ENCODE measurements around the gene DCUN1D4.
"Not testable (repeated sequence)": the region's sequence is repeated elsewhere in the genome, so short reads cannot be mapped to it uniquely, and the experiment has no call there.

Gene DCUN1D4

DNA sequence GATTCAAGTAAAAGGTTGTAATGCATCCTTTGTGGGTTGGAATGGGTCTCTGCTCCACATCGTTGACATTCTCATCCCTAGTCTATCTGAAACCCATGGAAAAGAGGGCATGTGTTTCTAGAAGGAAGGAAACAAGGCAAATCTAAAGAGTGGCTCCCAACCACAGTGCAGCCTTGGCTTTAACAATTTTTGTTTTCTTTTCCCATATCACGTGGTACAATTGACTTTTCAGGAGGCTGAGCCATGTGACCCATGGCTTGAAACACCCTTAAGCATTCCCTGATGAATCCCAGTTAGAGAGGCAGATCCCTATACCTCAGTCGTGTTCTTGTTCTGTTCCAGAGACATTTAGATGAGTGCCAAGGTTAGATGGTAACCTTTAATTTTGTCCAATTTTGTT lies 12.8 kb downstream of the DCUN1D4 start:
- no peak for DNase-seq

DNA sequence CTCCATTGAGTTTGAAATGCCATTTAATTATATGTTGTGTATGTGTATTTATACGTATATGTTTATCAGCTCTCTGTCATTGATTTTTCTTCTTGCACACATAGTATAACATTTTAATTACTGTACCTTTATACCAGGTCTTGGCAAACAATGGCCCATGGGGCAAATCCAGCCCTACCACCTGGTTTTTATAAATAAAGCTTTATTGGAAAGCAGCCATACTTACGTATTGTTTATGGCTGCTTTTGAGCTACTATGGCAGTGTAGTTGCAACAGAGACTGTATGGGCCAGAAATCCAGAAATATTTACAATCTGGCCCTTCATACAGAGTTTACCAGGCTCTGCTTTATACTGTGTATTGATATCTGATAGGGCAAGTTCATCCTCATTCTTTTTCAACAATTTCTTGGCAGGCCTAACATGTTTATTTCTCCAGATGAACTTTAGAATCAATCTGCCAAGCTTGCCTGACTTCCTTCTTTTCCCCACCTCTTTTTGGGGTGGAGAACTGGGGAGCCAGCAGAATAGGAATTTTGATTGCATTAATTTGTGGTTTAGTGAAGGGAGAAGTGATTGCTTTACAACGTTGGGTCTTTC lies 15.8 kb downstream of the DCUN1D4 start:
- DNase-seq, result no peak

DNA sequence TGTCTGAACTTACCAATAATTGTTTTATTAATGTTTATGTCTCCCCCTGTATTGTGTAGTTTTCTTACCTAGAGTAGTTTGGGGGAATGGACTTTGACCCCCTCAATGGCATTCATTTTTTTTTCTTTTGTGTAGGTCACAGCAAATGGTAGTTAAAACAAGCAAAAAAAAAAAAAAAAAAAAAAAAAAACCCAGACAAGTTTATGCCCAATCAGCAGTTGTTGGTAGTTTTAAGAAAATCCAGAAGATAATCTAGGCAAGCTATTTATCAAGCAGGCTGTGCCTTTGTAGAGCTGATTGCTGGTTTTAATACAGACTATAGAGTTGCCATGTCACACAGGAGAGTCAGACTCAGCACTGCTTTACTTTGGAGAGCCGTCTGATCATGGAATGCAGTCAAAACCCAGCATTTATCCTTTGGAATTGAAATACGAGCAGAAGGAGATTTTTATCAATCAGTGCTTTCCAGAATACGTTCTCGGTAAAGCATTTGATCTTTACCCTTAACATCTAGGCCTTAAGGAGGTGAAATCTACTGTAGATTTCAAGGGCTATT lies 16.6 kb downstream of the DCUN1D4 start:
- DNase-seq, result no peak

DNA sequence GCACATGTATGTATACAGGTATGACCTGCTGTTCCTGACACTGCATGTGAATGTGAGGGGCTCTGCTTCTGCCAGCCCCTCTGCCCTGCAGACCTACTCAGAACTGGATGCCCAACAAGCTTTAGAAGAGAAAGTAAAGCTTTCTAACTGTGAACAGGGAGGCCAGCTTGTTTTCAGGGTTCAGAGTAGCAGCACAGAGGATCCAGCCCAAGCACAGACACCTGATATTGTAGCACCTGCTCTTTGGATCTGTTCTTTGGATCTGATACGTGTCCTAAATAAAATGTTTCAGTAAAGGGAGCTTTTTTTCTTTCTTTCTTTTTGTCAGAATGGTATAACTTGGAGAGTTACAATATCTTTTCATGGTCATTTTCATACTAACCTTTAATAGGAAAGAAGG lies 19.2 kb downstream of the DCUN1D4 start:
- DNase-seq, result no peak

DNA sequence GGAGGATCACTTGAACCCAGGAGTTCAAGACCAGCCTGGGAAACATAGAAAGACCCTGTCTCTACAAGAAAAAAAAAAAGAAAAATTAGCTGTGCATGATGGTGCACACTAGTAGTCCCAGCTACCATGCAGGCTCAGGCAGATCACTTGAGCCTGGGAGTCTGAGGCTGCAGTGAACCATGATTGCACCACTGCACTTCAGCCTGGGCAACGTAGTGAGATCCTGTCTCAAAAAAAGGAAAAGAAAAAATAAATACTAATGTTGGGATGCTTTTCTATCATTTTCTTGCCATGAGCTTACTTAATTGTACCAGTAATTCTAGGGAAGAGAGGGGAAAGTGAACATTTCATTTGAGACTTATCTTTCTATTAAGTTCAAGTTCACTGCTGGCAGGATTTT lies 19.8 kb downstream of the DCUN1D4 start:
- no peak for DNase-seq

DNA sequence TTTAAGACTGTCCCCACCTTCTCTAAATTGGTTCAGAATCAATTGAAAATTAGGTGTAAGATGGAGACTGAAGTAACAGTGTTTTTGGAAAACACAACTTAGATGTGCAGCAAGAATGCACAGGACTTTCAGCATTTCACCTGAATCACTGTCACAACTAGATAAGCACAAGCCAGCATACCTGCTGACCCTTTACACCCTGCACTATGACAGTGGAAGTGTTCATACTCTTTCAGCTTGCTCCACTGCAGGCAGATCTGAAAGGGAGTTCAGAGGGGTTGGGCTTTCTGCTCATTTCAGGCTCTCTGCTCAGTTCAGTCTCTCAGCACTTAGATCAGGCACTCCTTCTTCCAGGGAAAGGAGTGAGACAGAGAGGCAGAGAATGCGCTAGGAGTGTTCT lies 22.8 kb downstream of the DCUN1D4 start:
- no peak for DNase-seq

DNA sequence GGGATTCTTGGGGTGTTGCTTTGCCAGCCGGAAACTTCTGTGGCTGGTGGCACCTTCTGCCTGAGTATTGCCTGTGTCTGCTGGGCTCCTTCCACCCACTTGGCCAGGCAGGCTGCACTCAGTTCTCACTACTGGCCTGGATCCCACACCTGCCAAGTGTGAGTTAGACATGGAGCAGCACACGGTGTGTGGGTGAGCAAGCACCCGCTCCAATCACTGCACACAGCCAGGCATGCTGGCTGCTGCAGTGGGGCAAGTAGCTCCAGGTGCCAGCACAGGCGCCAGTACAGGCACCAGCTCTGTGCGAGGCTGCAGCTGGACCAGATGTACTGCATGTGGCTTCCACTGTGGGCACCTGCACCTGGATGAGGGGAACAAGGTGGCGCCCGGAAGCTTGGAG lies 23.9 kb downstream of the DCUN1D4 start:
- no peak for DNase-seq

DNA sequence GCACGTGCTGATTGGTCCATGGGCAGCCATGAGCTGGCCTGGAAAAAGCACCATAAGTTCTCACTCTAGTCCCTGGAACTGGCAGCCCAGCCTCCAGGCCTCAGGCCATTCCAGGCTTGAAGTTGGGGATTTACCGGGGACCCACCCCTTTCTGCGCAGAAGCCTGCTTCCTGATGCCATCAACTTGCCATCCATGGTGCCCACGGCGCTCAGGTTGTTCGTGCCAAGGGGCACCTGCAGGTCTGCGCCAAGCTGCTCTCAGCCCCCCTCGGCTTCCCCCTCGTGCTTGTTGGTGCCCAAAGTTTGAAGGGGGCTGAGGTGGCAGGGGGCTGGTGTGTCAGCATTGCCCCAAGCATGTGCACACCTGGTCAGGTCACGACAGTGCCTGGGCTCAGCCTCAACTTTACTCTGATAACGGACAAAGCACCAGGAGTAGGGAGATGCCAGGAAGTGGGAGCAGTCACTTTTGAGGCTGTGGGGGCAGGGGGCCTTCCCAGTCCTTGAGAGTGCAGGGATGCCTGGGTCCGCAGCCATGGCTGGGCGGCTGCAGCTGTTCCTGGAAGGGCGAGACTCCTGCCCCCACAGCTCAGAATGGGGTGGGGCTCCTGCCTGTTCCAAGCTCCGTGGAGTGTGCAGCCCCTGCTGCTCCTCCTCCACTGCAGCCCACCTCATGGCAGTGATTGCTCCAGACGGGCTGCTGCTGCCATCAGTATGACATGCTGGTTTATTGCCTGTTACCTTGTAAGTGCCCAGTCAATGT lies 24.9 kb downstream of the DCUN1D4 start:
- no peak for DNase-seq

DNA sequence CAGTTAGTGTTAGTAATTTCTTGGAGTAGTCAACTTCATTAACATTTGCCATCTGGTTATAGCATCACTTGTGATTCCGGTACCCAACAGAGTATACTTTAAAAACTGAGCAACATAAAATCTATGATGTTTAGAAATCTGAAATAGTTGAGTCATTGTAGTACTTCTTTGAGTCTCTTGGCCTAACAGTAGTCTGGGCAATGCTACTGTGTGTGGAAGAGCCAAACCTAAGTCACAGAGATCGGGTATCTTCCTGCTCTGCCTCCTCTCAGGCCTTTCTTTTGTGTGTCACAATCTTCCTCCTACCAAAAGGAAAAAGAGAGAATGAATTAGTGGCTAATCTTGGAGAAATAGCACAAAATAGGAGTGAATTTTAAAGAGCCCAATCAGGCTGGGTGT lies 25.5 kb downstream of the DCUN1D4 start:
- DNase-seq, result no peak

DNA sequence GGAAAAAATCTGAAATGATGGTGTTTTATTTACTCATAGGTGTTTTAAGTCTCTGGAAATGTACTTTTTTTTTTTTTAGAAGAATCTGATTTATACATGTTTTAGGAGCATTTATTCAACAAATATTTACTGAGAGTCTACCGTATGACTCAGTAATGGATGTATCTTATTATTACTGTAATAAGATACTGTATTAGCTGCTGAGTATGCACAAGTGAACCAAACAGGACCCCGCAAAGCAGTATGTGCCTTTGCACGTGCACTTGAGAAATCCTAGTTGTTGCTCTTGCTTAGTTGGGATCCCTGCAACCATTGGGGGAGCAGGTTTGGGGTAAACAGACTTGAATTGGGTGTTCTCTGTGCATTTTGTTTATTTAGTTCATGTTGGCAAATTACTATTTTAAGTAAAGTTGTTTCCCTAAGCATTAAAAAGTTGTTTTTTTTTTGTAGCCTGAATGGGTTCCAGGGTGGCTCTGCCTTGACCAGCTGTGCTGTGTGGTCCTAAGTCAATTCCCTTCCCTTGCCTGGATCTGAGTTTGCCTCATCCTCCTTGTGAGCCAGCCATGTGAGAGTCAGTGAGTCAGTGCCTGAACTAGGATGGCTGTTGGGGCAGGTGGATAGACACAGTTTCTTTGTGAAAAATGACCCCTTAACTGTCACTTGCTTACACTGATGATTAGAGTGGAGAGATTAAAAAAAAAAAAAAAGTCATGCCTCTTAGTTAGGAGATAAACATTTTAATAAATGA lies 27.7 kb downstream of the DCUN1D4 start:
- no peak for DNase-seq

DNA sequence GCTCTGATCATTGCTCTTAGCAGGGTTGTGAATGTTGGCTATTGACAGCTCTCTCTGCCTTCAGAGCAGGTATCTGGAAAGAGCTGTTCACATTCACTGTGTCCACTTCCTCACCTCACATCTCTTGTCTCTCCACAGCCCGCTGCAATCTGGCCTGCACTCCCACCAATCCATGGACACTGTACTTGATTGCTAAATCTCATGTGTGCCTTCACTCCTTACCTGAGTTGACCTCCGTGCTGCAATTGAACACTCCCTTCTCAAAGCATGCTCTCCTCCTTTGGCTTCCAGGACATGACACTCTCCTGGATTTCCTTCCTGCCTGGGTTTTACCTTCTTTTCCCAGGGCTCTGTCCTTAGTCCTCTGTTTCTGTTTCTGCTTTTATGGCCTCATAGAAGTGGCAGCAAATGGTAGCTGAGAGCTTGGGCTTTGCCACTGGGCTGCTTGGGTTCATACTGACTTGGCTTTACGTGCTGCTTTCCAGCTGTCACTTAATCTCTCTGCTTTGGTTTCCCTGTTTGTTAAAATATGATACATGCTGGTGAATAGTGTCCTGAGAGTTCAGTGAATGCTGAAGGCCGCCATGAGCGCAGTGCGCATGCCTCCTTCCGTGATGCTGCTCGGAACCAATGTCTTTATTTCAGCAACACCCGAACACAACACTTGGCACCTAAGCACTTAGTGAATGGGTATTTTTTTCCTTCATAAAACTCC lies 29.5 kb downstream of the DCUN1D4 start:
- no peak for DNase-seq

DNA sequence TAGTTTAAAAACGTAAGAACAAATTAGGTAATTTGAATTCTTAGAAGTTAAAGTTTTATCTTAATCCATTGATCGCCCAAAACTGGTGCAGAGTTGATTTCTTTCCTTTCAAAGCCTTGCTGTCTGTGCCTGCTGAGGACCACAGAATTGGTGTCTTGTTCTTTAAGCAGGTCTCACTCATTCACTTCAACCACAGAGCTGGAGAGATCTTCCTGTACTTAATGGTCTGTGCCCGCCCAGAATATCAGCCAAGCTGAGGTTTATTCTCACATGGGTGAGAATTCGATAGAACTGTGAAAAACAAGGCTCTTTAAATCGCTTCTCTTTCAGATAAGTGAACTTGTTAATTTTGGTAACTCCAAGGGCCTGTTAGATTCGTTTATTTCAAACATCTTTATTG lies 31.6 kb downstream of the DCUN1D4 start:
- no peak for DNase-seq

DNA sequence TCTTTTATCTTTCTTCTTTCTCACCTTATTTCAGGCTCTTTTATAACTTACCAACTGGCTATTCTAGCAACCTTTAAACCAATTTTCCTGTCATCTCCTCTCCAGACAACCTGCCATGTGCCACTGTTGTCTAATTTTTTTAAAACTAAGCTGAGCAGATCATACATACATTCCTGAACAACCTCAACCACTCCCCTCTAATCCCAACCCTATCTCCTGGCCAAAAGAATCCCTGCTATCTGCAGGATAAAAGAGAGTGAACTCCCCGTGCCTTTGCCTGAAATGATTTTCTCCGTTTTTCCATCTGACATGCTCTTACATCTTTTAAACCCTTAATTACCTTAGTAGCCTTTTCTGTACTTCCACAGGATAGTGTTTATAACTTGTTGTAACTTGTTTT lies 35.5 kb downstream of the DCUN1D4 start:
- no peak for DNase-seq

DNA sequence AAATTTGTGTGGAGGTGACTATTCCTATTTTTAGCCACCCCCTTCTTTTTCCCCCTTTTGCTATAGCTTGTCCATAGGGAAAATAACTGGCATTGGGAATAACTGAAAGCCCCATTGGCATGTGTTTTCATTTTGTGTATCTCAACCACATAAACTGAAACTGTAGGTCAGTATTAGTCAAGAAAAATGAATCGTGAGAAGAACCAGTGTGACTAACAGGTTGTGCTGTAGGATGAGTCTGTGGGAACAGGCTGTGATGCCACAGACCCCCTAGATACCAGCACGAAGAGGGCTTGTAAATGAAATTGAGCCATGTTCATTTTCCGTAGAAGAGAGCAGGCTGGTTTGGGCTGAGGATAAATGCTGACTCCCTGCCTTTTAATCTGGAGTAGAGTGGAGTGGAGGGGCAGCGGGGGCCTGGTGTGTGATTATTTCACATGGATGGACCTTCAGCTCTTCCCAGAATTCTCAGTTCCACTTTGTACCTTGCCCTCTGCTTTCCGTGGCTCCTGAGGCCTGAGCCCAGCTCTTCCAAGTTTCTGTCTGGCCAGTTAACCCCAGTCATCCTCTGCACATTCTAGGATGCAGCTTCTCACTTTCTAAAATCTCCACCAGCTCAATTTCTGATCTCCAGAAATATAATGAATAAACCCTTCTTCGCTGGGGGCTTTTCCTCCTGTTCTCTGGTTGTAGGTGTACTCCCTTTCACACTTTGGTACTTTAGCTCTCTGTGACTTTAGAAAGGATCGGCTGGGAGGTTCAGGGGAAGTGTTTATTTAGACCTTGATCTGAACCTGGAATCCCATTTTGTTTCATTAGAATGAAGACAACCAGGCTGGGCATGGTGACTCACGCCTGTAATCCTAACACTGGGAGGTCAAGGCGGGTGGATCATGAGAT lies 37.3 kb downstream of the DCUN1D4 start:
- no peak for DNase-seq

DNA sequence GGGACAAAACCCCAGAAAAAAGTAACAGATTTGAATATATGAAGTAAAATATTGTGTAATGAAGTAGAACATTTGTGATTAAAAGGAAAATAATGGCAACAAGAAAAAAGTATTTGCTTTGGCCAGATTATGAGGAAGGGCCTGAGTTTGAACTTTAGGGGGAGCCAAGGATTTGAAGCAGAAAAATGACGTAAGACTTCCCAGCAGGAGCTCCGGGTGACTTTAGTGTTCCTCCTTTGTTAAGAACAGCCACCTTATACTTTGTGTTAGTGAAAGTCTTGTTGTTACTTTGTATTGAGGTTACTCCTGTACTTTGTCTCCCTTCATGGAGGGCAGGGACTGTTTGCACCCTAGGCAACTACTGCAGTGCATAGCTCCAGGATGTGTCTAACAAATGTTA lies 41.1 kb downstream of the DCUN1D4 start:
- DNase-seq, result no peak

DNA sequence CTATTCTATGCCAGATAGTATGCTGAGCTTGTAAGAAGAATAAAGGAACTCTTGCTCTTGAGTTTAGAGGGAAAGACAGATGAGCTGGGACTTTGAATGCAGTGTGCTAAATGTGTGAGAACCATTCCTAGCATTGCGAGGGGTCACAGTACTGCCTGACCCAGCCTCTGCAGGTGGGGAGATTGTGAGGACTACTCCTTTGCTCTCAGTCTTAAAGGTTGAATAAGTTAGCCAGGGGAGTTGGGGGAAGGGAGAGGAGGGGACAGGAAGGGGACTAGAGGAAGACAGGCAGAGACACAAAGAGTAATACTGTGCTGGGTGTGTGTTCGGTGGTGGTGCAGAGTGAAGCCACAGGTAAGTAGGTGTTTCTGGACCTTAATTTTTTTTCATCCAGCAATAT lies 41.7 kb downstream of the DCUN1D4 start:
- DNase-seq, result no peak

DNA sequence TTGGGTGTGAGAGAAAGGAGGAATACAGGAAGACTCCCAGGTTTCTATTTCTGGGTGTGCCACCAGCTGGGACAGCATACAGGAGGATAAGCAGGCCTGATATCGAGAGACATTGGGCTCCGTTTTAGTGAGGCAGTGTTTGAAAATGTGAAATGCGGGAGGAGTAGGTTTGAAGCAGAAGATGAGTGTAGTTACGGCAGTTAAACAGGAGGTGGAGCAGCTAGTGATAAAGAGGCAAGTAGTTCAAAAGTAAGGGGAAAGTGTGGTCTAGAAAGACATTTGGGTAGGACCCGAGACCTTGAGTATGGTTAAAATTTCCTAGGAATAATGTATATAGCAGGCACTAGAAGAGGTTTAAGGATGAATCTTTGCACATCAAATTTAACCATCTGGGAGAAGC lies 42.4 kb downstream of the DCUN1D4 start:
- DNase-seq, result no peak

DNA sequence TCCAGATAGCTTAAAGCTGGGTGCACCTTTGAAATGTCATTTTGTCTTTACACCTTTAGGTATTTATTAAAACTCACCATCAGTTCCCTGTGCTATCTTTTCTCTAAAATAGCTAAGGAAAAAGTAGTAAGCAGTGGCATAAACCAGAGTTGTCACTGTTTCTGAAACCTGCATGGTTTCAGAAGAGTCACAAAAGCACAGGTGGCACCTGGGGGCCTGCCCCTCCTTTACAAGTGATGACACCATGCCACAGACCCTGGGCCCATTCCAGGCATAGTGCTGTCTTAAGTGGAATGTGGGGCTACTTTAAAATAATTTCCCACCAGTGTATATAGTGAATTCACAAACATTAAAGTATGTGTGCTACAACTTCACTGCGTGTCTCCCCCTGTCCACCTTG lies 47.8 kb downstream of the DCUN1D4 start:
- no peak for DNase-seq

DNA sequence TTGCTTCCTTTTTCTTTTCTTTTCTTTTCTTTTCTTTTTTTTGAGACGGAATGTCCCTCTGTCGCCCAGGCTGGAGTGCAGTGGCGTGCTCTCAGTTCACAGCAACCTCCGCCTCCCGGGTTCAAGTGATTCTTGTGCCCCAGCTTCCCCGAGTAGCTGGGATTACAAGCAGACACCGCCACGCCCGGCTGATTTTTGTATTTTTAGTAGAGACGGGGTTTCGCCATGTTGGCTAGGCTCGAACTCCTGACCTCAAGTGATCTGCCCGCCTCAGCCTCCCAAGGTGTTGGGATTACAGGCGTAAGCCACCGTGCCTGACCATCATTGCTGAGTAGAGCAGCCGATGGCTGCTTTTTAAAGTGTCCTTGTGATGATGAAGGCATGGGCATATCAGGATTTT lies 50.4 kb downstream of the DCUN1D4 start:
- DNase-seq, result not testable (repeated sequence)

DNA sequence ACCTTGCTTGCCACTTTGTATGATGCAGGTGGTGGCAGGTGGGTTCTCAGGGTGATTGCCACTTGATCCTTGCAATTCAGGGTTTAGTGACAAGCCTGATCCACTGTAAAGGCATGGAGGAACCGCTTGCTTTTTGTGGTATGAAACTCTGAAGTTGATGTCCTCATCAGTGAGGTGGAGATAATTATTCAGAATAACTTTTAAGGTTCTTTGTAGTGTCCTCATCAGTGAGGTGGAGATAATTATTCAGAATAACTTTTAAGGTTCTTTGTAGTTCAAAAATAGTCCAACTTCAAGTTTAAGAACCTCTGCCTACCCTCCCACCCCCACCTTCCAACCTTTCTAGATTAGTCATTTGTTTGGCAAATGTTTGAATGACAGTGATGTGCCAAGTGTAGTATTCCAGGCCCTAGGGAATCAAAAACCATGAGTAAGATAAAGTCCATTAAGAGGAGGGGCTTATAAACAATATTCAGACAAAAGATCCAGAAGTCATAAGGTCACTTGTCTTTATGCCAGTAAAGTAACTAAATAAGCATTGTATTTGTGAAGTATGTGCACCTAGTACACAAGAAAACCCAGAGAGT lies 51.2 kb downstream of the DCUN1D4 start:
- DNase-seq, result no peak

DNA sequence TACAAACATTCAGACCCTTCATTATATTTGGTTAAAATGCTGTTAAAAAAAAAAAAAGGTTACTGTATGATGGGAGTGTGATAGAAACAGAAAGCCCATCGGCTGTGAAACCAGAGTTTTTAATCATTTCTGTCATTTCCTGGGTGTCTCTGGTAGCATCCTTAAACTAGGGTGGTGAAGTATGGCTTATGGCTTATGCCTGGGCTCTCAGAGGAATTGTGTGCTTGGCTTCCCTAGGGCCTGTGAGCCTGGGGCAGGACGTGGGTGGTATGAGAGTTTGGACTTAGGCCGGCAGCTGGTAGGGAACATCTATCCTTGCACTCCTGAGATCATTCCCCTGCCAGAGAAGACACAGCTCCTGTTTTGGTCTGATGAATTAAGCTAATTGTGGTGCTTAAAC lies 52.2 kb downstream of the DCUN1D4 start:
- DNase-seq, result no peak
